CD4-positive, alpha-beta T cell treated with Interleukin-21 for 1 hour (primary cell): ENCODE measurements around the gene GCN1.

ENCODE experiments used
- DNase-seq: peaks from one replicate; pipeline ENCODE4 v3.0.0-alpha.2; 2020

The GCN1 gene

GRCh38 chr12:120141336-120141735 lies 53.2 kb downstream of the GCN1 start:
- DNase-seq: no peak

- DNase-seq: no peak
Observed at GRCh38 chr12:120140603-120141002, 53.9 kb downstream of the GCN1 start.

DNA sequence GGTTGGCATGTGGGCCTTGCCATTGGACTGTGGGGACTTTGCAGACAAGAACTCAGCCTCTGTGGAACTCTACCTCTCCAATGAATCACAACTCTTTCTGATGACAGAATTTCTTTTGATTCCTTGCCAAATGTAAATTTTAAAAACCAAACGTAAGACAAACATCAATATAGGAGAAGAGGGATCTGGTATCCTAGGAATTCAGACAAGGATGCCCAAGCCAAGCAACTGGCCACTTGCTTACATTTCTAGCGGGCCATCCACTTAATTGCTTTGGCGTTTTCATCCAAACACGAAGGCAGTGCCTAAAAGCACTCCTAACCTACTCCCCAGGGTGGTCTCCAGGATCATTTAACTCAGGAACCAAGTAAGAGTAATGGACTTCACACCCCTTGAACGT lies 54.6 kb downstream of the GCN1 start:
- DNase-seq: no peak

DNA sequence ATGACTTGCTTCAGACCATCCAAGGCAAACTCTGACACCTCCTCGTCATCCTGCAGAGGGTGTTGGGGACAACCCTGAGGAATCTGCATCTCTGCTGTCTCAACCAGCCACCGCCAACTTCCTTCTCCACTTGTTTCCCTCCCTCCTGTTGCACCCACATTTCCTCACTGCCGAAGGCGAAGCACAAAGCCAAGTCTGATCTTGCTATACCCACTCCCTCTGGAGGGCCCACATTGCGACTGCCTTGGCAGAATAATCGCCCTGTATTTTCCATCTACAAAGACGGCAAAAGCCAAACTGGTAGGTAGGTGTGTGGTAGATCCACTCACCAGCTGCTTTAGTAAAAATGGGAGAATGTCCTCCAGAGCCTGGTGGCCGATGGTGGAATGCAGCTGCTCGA lies 56.1 kb downstream of the GCN1 start:
- DNase-seq: no peak

DNA sequence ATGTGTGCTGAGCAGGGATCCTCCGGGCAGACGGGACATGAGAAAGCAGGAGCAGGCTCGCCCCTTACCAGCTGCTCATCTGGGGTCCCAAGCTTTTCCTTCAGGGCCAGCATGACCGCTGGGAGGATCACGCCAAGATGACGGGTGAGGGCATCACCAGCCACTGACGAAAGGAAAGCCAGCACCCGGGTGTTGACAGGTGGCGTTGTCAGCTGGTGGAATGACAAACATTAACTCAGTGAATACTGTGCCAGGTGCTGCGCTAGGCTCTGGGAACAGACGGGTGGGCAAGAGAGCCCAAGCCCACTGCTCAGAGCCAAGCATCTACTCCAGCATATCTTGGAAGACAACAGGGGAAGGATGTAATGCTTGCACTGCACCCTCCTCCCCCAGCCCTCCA lies 56.7 kb downstream of the GCN1 start:
- no peak for DNase-seq

- no peak for DNase-seq
Observed at GRCh38 chr12:120136093-120136770, 58.3 kb downstream of the GCN1 start.

DNA sequence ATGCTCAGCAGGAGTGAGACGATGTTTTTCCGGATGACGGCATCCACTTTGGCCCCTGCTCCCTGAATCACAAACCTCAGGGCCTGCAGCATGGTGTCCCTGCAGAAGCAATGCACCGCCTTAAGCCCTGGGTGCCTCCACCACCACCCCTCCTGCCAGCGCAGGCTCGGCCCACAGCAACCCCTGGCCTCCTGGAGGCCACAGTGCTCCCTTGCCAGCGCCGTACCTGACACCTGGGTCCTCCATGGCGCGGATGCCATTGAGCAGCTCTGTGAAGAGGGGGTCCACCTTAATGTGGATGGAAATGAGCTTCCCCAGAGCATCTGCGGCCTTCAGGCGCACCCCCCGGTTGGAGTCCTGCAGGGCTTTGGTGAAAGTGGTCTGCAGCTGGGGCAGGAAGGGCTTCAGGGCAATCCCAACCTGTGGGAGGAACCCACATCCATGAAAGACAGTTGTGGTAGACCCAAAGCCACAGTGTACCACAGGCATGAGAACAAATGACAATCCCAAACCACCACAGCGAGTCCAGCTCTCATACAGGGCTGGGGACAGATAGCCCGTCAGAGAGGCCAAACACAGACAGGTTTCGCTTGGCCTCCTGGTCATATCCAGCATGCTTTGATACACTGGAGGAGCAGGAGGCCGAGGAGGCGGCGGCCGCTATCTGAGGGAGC lies 60.1 kb downstream of the GCN1 start:
- DNase-seq: no peak

DNA sequence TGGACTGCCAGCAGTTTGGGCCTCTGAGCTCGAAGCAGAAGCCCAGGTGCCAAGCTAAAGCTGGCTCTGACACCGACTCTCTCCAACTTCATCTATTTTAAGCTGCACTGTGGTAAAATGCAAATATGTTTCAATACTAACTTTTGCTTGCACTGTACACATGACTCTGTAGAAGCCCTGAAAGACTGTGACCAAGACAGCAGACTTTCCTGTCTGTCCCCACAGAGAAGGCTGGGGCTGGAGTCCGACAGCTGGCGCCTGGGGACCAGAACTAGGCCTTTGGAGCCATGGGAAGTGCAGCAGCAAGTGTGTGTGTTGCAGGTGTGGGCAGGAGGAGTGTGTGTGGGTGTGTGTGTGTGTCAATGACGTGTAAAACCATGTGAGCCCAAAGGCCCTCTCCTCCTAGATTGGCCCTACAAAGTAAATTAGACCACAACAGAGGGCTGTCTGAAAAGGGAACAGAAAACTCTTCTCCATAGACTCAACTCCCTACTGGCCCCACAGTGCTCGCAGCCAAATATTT lies 61.6 kb downstream of the GCN1 start:
- DNase-seq: no peak

GRCh38 chr12:120132054-120132836 lies 62.3 kb downstream of the GCN1 start:
- no peak for DNase-seq

DNA sequence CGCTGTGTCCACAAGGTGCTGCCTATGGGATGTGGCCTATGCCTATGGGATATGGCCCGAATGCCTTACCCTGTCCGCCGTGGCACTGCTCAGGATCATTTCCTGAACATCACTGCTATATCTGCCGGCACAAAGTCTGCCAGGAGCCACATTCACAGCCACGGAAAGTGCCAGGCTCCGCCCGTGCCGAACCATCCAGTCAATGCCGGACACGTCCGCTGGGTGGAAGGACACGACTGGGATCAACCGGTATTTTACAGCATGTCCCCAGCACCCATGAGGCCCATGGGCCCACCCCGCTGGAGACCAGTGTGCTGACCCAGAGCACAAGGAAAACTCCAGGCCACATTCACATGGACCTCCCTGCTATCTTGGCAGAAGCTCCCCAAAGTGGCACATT lies 63.4 kb downstream of the GCN1 start:
- no peak for DNase-seq

- no peak for DNase-seq
Observed at GRCh38 chr12:120130011-120130410, 64.5 kb downstream of the GCN1 start.

GRCh38 chr12:120126635-120127005 lies 67.9 kb downstream of the GCN1 start:
- DNase-seq: no peak

DNA sequence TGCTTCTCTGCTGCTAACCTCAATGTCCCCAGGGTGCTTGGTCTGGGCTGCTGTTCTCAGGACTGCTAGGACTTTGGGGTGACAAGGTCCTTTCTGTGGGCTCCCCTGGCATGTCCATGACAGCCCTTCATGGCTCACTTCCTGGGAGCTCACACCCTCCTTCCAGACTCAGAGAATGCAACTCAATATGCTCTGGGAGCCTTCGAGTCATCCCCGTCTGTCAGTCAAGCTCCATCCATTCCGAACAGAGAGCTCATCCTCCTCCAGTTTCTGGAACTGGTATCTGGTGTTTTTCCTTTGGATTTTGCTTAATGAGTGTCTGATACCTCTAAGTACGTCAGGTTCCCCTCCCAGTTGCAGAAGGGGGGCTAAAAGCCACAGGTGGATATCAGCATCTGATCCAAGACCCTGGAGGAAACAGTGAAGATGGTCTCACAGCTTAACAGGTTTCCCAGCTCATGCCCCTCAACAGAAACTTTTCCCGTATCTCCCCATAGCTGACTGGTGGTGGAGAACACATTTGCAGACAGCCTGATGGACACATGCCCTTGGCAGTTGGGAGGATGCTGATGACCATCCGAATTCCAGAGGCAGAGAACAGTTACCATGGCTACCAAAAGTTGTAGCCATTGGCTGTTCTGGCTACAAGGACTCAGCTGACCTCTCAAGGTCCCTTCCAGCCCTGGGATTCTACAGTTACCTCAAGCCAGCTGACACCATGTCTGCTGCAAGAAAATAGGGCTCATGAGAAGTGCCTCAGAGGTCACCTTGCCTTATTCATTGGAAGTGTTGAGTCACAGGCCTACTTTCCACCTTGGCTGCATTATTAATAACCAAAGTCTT lies 68.5 kb downstream of the GCN1 start:
- DNase-seq: no peak

GRCh38 chr12:120125029-120125428 lies 69.5 kb downstream of the GCN1 start:
- no peak for DNase-seq

DNA sequence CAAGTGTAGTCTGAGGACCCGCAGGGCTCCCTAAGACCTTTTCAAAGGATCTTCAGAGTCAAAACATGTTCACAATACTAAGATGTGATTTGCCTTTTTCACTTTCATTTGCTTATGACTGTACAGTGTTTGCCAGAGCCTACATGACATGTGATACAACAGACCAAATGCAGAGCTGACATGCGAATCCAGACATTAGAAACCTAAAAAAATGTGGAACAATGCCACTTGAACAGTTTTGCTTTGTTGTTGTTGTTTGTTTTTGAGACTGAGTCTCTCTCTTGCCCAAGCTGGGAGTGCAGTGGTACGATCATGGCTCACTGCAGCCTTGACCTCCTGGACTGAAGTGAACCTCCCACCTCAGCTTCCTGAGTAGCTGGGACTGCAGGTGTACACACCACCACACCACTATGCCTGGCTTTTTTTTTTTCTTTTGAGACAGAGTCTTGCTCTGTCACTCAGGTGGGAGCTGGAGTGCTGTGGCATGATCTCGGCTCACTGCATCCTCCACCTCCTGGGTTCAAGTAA lies 72.7 kb downstream of the GCN1 start:
- peak; percentile 28 for DNase-seq

DNA sequence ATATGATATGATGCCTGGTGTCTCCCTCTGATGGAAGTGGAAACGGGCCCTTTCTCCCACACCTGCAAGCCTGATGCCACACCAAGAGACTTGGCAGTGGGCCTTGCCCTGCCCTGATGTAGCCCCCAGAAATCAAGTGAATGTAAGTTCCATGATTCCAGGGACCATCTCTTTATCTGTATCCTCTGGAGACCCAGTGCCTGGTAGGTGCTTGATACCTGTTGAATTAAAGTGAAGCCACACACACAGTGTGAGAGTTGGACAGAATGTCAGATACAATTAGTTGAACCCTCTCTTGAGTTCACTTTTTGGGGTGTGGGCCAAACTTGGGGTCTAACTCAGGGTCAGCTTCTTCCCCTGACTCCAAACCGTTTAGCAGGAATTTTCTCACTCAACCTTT lies 73.2 kb downstream of the GCN1 start:
- no peak for DNase-seq

DNA sequence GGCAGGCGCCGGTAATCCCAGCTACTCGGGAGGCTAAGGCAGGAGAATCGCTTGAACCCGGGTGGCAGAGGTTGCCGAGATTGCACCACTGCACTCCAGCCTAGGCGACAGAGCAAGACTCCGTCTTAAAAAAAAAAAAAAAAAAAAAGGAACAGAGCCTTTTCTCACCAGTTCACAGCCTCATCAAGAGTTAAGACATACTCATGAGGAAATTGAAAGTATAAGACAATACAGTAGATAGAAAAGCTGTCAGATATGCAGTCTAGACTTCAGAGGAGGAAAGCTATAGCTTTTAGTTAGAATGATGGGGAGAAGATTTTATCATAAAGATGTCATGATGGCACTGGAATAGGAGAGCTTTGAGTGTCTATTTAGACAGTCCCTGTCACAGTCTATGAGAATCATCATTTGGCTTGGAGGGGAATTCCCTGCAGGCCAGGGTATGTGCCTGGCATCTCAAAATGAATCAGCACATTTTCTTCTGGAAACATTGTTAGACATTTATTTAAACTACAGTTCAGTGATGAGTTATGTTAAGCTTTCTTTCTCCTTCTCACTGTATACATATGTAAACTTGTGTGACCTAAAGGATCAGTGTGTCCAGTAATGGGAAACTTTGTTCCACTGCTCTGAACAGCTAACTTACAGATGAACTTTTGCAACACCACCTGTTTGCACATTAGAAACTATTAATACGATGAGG lies 75.1 kb downstream of the GCN1 start:
- DNase-seq: peak; percentile 36

- DNase-seq: no peak
Observed at GRCh38 chr12:120118321-120119061, 76.0 kb downstream of the GCN1 start.

DNA sequence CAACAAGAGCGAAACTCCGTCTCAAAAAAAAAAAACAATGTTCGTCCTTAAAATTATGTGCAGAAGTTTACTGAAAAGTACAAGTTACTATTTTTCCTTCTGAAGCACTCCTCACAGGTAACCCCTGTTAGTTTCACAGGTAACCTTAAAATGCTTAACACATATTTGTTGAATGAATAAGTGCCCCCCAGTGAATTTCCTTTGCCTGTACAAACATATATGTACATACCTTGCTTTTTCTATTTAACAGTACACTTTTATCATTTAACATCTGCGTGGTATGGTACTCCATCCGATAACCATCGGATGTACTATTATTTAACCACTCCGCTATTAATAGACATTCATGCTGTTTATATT lies 76.6 kb downstream of the GCN1 start:
- DNase-seq: no peak

- DNase-seq: peak; percentile 96
Observed at GRCh38 chr12:120116792-120117651, 77.5 kb downstream of the GCN1 start.
